Brain pericyte (primary cell): ENCODE results near the gene USP4.

Experiments
- DNase-seq: peaks from one replicate; pipeline ENCODE4 v3.0.0-alpha.2; 2012; ENCODE audit warnings: low read depth, low spot score

Gene USP4

GRCh38 chr3:49296781-49297411 is 43.0 kb downstream of the USP4 start:
- DNase-seq = no peak

GRCh38 chr3:49295489-49296058 is 44.3 kb downstream of the USP4 start:
- no peak for DNase-seq

- DNase-seq = no peak
Measured at GRCh38 chr3:49294343-49294742, 45.5 kb downstream of the USP4 start.

- DNase-seq = no peak
Measured at GRCh38 chr3:49283997-49284396, 55.9 kb downstream of the USP4 start.

DNA sequence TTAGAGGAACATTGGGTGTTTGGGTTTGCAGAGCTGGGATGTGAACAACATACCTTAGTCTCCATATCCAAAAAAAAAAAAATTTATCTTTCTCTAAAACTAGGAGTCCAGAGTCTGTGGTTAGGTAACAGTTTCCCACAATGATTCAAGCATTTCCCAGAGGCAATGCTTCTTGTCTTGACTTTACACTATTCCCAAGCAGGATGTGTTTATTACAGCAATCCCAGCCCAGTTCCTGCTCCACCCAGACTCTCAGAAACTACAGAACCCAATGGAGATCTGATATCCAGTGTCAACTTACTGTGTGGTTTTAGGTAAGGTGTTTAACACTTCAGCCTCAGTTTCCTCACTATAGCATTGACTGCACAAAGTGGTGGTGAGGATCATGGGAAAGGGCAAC is 60.5 kb downstream of the USP4 start:
- DNase-seq = no peak

- DNase-seq = no peak
Measured at GRCh38 chr3:49278548-49278947, 61.3 kb downstream of the USP4 start.

DNA sequence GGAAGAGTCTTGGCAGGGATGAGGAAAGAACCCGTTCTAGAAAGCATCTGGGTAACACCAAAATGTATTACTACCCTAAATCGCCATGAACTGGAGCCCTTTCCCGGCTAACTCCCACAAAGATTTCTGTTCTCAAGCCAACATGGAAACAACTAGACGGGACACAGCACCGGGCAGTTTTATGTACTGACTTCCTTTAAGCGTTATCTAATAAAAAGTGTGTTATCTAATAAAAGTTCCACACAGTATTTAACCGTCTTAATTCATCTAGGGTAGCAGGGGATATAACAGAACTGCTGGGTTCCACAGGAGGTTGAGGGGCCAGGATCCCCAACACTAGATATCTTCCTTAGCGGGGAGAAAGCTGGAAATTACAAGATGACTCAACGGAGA is 62.5 kb downstream of the USP4 start:
- no peak for DNase-seq

- DNase-seq = peak; percentile 63
Measured at GRCh38 chr3:49276475-49277382, 63.1 kb downstream of the USP4 start, which contains the start of gene C3orf62. Gene C3orf62 (minus strand): TSS chr3:49277232. CDS start chr3:49276872, 360 bp downstream.

GRCh38 chr3:49273825-49274532 is 65.9 kb downstream of the USP4 start:
- DNase-seq = no peak

DNA sequence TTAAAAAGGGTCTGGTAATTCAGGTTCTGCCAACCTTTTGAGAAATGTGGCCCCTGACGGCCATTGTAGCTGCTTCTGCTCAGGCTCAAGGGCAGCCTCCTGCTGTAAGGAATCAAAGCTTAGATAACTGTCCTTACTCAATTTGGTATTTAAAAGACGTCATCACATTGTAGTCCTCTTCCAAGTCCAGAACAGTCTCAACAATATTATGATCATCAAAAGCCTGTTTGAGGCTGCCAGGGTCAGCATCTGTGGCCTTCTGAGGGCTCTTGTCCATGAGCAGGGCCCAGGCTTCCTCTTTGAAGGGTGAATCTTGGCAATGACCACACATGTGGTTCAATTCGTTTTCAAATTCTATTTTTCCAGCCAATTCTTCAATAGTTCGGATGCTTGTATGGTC is 68.8 kb downstream of the USP4 start:
- DNase-seq = no peak

GRCh38 chr3:49270156-49270500 is 69.7 kb downstream of the USP4 start:
- DNase-seq = no peak

DNA sequence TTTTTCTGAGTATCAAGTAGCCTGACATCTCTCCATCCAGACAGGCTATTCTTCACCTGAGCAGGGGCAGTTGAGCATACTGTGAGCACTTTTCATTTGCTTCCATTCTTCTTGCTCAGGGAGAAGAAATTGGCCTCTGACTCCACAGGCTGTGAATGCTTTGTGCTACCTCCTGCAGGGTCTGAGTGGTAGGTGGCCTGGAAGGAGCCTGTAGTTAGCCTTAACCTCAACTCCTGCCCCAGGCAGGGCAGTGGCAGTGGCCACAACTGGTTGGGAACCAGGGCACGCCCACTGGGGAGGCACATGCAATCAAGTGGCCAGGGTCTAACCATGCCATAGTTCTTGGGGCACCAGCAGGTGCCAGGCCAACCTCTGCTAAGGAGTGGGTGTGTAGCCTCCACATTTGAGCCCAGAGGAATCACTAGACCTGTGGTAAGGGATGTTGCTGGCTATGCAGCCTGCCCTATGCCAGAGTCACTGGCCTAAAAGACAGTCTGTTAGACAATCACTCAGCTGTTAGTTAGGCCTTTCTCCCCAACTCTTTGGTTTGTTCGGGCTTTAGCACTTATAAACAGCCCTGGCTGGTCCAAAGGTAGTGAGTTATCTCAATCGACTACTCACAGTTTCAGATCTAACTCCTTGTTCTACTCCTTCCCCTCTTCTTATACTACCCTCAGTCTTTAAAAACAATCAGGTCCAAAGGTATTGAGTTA is 70.3 kb downstream of the USP4 start:
- no peak for DNase-seq

DNA sequence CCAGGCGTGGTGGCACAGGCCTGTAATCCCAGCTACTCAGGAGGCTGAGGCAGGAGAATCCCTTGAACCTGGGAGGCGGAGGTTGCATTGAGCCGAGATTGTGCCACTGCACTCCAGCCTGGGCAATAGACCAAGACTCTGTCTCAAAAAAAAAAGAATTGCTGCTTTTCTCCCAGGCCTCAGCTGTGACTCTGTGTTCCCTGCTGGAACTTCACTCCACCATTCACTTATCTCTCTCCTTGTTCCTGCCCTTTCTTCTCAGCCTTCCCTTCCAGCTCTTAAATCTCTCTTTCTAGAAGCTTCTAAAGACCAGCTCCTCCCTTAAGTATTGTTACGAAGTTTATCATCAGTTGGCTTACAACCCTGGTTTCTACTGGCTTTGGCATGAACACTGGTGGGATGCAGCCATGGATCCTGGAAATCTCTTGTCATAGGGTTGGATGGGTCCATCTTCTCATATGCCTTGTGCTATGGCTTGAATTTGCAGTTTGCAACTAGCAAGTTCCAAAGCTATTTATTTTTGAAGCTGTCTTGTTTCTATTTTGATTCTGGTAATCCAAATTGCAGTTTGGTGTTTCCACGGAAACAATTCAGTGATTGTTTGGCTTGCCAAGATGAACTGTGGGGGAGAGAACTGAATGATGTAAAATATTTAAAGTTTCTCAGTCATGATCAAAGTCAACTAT is 73.3 kb downstream of the USP4 start:
- DNase-seq = no peak

- DNase-seq = no peak
Measured at GRCh38 chr3:49265661-49266386, 74.0 kb downstream of the USP4 start.

DNA sequence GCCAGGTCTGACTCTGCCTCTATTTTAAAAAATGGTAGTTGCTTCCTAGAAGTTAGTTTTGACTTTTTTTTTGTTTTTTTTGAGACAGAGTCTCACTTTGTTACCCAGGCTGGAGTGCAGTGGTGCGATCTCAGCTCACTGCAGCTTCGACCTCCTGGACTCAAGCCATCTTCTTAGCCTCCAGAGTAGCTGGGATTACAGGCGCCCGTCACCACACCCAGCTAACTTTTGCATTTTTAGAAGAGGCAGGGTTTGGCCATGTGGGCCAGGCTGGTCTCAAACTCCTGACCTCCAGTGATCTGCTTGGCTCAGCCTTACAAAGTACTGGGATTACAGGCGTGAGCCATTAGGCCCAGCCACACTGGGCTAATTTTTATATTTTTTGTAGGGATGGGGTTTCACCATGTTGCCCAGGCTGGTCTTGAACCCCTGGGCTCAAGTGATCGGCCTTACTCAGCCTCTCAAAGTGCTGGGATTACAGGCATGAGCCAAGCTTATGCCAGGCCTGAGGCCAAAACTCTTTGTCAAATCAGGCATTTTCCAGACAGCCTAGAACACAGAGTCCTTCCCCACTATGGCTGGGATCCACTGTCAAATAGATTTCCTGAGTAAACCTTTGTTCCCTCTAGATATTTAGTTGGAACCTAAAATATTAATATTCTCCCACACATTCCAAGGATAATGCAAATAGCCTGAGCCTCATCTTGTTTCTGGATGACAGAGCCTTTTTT is 76.5 kb downstream of the USP4 start:
- no peak for DNase-seq

DNA sequence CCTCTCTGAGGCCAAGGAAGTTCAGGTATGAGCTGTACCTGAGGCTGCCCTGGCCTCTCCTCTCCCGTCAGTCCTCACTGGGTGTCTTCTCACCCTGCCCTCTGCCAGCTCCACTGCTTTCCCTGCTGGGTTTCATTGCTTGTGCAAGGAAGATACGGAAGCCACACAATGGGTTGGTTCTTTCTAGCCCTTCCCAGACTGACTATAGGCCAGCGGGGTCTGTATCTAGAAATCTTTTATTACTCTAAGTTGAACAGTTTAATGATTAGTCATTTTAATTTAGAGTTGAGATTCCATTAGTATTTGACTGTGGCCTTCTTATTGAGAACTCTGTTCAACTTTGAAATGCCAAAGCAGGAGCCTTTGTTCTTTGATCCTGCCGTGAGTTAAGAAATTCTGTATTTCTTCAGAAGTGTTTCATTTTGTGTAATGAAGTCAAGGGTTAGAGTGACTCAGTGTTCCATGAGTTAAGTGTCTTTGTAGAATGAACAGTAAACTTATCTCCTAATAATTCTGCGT is 79.0 kb downstream of the USP4 start:
- DNase-seq = no peak

DNA sequence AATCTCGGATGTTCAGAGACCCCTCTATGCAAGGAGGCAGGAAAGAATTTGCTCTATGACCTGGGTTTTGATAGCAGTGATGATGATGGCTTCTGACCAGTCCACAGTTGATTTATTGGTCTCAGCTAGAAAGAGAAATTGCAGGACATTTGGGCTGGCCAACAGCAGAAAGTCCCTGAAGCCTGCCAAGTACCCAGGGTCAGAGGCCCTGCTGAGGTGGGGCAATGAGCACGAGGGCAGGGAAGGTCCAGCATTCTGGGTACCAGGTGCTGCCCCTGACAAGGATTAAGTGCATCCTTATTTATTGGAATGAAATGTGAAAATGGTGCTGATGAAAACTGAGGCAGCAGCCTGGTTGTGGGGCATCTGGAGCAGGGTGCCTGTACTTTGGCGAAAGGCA is 82.7 kb downstream of the USP4 start:
- DNase-seq = no peak

- no peak for DNase-seq
Measured at GRCh38 chr3:49255718-49256511, 83.9 kb downstream of the USP4 start.

GRCh38 chr3:49255112-49255511 is 84.7 kb downstream of the USP4 start:
- no peak for DNase-seq
